GM21447 (cell line): ENCODE data around the gene FSTL4.
"Not testable (repeated sequence)": the region's sequence is repeated elsewhere in the genome, so short reads cannot be mapped to it uniquely, and the experiment has no call there.

Source experiments
- ATAC-seq: cut with Tn5 transposase; IDR thresholded peaks from one replicate; pipeline ENCODE4 v1.9.1; 2021; ENCODE audit not compliant: unreplicated experiment

Gene FSTL4

DNA sequence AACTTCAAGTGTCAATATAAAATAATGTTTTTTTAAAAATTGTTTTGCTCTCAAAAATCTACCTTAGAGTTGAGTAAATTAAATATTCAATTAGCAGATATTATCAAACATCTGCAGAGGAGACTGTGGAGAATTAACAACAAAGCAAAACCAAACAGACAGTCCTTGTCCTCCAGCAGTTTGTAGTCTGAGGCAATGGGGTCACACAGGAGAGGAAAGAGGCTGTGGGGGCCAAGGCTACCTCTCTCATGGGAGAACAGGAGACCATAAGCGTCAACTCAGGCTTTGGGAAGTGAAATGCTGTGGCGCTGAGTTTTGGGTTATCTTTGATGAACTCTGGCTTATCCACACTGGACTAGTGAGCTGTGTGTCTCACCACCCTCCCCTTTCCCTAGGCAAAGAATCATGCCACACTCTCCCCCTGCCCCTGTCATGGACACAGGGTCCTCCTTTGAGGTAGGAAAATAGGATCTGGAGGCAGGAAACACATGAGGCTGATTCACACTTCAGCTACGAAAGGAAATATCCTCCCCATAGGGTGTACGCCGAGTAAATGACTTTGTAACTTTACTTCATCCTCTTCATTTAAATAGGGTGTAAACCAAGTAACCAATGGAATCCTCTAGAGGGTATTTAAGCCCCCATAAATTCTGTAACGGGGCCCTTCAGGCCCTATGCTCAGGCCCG, 152.7 kb downstream of the FSTL4 start:
- ATAC-seq: no peak

DNA sequence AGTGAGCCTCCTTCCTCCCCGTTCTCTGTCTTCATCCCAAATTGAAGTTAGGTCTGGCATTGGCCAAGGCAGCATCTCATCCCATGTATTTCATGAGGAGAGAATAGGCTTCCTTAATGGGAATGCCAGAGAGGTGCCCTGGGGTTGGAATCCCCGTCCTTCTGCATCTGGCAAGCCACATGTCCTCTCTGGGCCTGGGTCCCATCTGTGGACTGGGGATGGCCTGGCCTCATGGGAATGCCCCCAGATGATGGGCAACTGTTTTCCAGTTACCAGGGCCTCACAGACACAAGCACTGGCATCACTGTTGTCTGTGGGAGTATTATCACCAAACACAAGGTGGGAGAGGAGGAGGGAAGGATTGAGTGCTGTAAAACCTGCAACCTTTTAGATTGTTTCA, 153.9 kb downstream of the FSTL4 start:
- ATAC-seq: no peak

DNA sequence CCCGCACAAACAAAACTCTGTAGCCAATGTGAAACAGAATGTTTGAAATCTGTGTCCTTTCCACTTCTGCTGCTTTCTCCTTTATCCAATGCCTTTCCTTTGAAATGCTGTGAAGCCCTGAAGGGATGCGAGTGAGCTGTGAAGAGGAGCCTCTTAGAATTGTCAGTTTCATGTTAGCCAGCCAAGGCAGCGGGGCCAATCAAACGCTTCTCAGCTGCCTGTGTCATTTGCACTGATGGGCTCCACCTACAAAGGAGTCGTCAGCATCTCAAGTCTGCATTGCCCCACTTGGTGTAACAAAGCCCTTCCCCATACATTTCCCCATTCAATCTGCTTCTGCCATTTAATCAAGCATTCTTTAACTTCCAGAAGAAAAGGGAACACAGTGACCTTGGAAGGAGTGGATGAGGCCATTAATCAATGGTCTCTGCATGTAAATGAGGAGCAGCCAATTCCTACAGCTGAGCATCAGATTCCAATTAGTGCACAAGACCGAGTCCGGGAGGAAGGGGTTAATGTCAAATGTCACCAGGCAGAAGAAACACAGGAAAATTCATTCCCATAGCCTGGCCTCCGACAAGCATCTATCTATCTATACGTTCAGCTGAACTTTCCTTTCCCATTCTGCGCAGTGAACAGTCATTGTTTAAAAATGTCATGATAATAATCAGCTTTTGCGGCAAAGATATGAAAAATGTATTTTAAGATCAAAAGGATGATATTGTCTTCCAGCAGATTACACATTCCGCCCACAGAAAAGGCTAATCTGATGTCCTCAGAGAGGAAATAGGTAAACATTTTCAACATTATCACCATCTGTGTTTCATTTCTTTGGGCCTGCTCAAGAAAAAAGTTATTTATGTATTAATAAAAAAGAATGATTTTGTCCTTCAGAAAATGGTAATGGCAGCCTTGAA, 154.6 kb downstream of the FSTL4 start:
- no peak for ATAC-seq

DNA sequence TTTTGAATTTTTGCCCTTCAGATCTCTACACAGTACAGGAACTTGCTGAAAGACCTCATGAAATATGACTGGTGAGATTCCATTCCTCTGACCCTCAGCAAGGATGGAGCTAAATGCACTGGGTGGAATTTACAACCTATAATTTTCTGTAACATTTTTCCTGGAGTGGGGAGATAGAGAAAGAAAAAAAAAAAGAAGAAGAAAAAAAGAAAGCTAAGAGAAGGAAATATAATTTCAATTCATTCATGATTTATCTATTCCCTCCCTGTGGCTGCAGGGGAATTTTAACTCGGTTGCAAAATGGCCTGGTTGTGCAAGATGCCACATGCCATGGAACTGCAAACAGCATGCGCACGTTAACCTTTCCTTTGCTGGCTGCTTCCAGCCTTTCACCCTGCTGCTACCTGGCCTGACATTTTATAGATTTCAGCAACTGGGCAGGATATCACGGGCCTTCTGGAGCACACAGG, 155.4 kb downstream of the FSTL4 start:
- ATAC-seq: no peak

DNA sequence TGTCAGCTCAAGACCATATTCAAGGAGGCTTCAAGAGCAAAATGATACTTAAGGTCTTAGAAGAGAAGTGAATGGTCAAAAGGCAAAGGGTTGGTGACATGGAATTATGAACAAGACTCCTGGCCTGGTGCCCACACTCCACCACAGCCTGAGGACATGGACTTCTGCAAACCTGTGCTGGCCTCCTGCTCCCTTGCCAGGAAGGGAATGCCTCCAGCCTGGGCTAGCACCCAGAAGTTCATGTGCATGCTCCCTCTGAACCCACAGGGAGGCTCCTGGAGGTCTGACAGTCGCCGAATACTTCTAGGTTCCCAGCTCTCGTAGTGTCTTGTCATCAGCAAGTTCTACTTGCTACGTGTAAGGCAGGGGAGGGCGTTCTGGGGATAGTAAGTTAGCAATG, 156.7 kb downstream of the FSTL4 start:
- no peak for ATAC-seq

DNA sequence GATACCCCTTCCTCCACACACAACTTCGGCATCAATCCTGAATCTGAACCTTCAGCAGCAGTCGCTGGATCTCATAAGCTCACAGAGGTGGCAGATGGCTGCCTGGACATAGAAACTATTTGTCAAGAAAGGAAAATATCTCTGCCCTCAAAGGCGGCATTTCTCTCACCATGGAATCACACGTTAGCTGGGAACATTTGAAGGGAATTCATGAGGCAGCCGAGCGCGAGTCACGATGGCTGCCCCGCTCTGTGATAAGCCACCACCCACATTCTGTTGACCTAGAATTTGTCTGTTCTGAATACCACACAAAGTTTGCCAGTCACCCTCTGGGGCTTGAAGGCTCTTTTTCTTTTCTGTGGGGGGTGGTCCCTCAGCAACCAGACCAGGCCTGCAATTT, 157.9 kb downstream of the FSTL4 start:
- ATAC-seq: no peak

DNA sequence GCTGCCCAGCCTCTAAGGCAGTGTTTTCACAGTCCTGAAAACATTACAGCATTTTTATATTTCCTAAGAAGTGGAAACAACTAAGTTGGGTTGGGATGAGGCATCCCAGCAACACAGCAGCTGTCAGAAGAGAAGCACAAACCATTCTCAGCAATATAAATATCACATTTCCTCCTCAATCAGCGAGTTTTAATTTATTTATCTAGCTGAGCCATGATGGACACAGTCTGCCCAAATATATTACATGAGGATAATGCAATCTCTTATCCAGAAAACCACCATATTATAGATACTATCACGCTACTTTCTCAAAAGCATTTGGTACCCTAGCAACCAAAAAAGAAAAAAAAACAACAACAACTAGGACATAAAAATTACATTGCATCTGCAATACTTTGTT, 158.5 kb downstream of the FSTL4 start:
- no peak for ATAC-seq

DNA sequence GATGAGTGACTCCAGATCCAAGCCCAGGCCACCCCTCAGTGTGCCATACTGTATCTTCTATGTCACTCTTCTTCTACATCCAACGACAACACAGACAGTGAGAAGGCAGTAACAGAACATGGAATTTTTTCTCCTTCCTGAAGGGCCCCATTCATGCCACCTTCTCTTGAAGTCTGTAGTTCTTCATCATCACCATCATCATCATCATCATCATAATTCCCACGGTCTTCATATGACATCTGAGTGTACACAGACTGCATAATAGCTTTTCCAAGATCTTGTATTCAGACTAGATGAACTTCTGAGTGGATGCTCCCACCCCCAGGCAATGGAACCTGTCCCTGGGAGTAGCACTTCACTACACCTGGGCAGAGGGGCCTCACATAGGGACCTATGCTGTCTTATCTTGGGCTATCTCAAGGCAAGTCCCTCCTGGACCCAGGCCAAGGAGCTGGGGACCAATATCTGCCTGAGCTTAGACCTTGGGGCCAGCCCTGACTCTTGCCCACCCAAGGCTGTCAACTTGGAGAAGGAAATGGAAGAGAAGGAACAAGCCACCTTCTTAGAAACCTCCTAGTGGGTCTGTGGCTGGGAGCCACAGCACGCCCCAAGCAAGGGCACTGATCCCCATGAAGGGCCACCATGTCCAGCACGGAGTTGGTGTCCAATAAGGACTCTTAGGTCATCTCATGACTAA, 159.1 kb downstream of the FSTL4 start:
- ATAC-seq: no peak

DNA sequence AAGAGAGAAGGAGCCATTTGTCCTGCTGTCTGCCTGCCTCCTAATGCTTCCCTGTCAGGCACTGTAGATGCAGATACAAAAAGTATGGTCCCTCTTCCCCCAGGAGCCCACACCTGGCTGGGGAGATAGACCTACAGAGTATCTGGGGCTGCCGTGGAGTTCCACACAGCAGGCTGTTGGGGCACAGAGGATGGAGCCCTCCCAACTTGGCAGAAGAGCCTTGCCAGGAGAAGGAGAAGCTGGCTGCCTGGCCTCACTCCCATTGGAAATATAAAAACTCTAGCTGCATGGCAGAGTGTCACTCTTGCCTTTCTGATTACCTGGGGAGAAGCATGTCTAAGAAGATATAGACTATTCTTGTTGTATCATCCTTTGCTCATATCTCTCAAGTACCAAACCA, 160.4 kb downstream of the FSTL4 start:
- no peak for ATAC-seq

DNA sequence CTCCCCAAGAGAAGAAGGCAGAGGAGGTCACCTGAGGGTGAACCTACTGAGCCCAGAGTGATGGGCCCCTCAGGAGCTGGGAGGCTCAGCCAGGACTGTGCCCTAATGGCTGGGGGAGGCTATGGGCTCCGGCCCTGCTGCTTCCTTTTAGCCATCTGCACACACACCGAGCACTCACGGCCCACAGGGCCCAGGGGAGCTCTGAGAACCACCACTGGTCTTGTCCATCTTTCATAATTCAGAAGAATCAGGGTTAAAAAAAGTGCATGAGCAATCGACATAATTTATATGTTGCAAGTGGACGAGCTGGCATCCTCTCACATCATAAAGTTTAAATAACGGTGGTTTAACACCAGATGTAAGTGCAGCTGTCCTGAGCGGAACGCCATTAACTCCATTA, 162.1 kb downstream of the FSTL4 start:
- ATAC-seq: no peak

DNA sequence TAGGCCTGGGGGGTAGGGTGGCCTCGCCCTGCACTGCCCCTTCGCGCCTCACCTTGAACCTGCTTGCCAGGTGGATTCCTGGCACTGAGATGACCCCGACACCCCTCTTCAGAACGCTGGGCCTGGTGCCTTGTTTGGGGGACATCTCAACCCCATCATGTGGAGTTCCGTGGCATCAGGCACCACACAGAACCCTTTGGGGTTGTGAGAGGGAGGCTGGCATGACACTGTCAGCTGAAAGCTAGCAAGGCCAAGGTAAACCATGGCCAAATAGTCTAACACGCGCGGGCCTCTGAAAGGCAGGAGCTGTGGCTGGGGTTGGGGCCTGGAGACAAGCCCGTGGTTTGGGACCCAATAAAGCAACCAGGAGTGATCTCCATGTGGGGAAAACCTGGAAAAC, 163.2 kb downstream of the FSTL4 start:
- ATAC-seq: no peak

DNA sequence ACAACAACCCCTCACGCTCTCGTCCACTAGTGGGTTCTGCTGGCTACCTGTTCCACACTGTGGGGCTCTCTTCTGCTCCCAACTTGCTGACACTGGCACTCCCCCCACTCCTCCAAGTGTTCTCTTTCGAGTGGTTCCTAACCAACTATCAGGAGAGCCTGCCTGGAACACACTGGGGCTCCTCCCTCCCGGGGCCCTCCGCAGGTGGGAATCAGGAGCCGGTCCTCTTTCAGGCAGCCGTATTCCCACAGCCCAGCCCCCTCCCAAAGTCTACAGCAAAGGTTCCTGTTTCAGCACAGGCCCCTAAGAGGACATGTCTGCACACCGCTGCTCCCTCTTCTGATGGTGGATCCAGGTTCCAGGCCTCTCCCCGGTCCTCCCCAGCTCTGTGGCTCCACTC, 165.9 kb downstream of the FSTL4 start:
- no peak for ATAC-seq

DNA sequence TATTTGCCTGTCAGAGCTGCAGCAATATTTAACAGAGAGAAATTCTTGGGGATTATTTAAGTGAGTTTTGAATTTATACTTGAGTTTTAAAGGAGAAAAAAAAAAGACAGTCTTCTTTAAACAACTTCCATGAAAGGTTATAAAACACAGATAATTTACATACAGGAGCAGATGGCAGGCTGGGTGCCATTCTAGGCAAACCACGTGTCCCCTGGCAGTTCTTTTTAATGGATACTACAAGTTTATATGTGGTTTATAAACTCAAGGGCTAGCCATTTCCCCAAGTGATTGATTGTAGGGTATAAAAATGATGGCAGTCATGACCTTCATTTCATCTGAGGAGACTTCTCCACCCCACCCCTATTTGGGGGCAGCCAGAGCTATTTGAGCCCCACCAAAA, 166.6 kb downstream of the FSTL4 start:
- ATAC-seq: no peak

DNA sequence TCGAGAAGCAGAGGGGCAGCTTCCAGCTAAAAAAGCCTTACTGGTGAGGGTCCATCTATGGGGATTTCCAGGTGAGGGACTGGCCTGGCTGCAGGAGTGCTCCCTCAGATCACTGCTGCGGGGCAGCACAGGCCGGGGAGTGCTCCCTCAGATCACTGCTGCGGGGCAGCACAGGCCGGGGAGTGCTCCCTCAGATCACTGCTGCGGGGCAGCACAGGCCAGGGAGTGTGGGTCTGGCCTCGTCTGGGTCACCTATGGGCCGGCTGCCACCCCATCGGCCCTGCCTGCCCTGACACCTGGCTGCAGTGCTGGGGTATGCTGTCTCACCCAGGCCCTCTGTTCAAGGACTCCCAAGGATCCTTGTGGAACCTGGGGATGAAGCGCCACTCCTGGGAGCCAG, 167.1 kb downstream of the FSTL4 start:
- ATAC-seq: not testable (repeated sequence)

DNA sequence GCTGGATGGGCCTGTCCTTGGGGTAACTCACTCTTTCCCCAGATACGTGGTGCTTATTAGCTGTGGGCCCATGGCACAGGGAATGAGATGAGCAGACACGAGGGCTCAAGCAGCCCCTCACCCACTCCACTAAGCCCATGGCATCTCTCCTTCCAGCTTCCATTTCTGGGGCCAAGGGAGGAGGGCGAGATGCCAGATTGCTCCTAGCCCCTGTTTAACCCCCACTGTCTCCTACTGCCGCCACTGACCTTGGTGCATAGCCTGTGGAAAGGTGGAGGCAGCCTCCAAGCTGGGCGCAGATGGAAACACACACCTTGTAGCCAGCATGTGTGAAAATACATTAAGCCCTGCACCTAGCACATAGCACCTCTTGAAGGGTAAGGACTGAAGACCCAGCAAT, 167.6 kb downstream of the FSTL4 start:
- ATAC-seq: no peak

DNA sequence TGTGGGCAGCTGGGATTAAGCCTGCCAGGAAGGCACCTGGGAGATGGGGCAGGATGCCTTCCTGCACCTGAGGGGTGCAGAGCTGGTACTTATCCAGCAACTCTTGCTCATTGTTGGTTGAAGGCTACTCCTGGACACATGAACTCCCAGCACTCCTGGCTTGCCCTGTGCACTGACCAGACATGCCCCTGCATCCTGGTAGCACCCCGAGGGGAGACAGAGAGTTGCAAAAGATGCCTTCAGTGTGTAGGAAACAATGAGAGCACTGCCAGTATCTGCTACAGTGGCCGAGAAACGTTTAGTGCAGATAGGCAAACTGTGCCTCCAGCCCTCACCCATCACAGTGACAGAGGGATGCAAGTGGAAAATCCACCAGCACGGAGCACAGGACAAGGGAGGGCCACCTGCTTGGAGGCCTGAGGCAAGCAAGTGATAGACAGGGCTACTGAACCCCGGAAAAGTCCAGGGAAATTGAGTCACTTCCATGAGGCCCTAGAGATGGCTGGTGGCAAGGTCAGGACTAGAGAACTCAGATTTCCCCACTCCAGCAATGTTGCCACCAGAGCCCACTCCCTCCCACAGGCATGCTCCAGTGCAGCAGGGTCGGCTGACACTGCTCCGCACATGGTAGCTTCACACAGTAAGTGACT, 171.1 kb downstream of the FSTL4 start:
- ATAC-seq: no peak

DNA sequence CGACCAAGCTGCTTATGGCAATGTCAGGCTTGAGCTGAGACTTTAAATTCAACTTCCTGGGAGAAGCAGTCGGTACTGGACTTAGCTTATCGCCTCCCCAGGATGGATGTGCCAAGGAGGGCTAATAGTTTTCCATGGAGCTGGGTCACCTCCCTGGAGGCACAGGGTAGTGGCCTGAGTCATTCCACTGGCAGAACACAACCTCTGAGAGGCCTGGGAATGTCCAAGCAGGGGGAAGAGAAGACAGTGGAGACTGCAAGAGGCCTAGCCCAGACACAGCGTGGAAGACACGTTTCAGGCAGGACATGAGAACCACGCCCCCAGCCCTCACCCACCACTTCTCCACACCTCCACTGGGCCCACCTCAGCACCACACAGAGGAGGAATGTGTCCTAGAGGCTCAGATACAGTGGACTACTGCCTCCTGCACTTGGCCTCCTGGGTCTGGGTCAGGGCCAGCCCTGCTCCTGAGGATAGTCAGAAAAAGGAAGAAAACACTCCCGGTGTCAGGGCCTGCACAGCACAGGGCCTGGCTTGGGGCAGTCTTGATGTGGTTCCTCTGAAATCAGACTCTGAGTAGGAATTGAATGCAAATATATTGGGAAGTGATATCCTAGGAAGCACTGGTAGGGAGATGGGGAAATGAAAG, 171.8 kb downstream of the FSTL4 start:
- ATAC-seq: no peak

DNA sequence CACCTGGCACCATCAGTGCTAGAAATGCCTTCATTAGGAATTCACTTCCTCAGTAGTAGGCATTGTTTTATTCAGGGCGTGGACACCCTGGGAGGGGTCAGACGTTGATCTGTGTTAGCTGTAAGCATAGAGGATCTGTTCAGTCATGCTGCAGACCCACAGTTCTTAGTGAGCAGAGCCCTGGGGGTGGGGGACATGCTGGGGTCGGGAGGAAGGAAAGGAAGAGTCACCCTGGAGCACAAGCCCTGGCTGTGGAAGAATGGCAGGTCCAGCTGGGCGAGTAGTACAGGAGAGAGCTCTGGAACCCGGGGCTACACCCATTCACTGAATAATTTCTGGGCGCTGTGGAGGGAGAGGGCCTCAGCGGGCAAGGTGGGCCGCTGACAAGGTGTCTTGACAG, 172.5 kb downstream of the FSTL4 start:
- ATAC-seq: no peak

DNA sequence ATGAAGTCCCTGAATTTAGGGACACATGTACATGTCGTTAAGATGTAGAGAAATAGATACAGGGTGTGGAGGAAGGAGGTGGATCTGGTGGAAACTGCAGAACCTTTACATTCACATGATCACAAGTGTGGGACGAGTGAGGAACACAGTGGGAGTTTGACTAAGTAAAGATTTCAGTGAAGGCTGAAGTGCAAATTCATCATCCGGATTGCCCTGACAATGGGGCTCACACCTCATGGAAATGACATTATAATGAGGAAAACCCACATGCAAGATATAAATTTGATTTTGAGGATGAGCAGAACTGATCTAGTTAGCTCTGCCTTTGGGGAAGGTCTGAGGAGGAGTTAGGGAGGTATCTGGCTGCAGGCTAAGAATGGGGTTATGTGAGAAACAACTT, 173.9 kb downstream of the FSTL4 start:
- ATAC-seq: no peak

DNA sequence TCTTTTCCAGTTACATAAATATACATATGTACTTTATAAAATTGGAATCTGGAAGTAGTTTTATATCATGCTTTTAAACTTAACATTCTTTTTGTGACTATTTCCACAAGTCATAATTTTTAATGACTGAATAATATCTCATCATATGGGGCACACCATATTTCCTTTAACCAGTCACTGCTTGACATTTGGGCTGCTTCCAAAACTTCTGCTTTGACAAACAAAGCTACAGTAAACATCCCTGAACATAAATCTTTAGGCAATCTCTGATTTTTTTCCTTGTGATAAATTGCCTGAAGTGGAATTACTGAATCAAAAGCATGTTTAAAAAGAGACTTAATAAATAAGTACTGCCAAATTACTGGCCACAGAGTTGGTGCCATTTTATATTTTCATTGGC, 178.0 kb downstream of the FSTL4 start:
- no peak for ATAC-seq

DNA sequence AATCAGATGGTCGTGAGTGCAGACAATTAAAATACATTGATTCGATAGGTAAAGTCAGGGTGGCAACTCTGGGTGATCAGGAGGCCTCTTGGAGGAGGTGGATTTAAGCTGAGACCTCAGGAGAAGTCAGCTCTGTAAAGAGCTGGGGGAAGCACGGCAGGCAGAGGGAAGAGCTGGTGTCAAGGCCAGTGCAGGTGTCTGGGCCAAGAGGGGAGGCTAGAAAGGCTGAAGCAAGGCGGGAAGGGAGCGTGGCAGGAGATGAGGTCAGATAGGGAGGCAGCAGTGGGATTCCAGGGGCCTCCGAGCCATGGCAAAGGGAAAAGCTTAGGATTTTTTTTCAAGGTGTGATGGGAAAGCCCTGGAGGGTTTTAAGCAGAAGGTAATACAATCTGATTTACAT, 178.7 kb downstream of the FSTL4 start:
- no peak for ATAC-seq
